Cardiac atrium fibroblast (primary cell): ENCODE measurements around the gene NFATC3. TPM values are rescaled to one million over a fixed set of nuclear protein-coding genes. Genes with fewer than 3 reads are reported as not detected.

Source experiments
- total RNA-seq: library from RNA; depleted of rRNA; stranded (reverse); fragments of >200 nt; gene quantifications from 2 replicates; pipeline ENCODE4 v1.2.3, GENCODE V29; 2015

The NFATC3 gene
- 17.5 and 20.3 TPM in 2 replicates for total RNA-seq

DNA sequence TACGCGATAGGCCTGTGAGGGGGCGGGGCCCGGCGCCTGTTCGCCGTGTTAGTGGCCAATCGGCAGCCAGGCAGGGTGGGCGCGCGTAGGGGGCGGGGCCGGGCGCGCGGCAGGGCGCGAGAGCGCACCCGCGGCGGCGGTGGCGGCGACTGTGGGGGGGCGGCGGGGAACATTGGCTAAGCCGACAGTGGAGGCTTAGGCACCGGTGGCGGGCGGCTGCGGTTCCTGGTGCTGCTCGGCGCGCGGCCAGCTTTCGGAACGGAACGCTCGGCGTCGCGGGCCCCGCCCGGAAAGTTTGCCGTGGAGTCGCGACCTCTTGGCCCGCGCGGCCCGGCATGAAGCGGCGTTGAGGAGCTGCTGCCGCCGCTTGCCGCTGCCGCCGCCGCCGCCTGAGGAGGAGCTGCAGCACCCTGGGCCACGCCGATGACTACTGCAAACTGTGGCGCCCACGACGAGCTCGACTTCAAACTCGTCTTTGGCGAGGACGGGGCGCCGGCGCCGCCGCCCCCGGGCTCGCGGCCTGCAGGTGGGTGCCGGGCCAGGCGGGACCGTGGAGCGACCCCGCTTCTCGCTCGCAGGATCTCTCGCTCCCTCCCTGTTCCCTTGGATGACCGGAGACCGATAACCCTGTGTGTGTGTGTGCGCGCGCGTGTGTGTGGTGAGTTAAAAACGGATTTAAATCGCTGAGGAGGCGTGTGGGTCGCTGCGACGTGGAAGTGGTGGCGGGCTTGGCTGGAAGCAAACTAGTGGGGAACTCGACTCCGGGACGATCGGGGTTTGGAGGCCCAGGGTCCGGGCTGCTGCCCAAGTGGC is at the start of gene NFATC3:
Gene NFATC3, plus strand, starts transcription at position 112 of the 813 bp plus-strand sequence. Its CDS starts 312 bp downstream, at position 424.

DNA sequence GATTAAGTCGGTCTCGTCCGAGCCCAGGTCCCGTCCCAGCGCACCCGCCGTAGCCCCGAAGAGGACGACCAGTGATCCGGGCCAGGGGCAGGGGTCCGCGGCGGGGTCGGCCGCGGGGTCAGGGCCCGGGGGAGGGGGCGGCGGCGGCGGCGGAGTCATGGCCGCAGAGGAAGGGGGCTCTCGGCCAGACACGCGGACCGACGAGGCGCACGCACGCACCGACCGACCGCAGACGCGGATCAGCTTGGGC is 150.6 kb downstream of the NFATC3 start, which contains the start of gene ESRP2:
Gene ESRP2, minus strand, starts transcription at position 241 of the 250 bp plus-strand sequence. Its CDS starts 82 bp downstream, at position 159.

DNA sequence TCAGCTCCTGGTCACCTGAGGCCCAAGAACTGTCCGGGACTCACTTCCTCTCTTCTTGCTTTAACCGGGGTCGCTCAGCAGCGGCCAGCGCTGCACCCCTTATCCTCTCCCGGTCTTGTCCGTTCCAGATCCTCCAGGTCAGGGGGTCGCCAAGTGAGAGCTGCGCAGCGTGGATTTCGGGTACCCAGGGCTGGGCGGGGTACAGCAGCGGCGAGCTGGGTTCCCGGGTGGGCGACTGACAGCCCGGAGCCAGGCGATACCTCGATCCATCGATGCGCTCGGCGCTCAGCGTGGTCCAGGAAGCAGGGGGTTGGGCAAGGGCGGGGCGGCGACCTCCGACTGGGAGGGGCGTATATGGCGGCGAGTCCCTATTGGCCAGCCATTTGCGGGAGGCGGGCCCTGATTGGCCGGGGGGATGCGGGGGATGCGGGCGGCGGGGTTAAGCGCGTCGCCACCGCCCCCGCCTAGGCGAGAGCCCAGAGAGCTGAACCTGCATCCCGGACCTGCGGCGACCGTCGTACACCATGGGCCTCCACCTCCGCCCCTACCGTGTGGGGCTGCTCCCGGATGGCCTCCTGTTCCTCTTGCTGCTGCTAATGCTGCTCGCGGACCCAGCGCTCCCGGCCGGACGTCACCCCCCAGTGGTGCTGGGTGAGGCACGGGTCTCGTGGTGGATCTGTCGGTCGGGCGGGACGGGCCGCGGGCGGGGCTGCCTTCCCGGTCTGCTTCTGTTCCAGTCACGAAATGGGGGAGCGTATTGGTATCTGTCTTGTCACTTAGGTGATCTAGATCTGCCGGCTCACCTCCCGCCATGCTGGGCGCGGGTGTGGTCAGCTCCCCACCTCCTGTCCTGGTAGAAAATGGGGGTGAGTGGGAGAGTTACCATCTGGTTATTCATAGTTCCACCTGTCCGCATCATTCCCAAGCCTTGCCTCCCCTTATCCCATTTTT is 160.0 kb downstream of the NFATC3 start, which contains the start of gene PLA2G15:
Gene PLA2G15, plus strand, starts transcription at position 471 of the 951 bp plus-strand sequence. Its CDS starts 54 bp downstream, at position 525.

DNA sequence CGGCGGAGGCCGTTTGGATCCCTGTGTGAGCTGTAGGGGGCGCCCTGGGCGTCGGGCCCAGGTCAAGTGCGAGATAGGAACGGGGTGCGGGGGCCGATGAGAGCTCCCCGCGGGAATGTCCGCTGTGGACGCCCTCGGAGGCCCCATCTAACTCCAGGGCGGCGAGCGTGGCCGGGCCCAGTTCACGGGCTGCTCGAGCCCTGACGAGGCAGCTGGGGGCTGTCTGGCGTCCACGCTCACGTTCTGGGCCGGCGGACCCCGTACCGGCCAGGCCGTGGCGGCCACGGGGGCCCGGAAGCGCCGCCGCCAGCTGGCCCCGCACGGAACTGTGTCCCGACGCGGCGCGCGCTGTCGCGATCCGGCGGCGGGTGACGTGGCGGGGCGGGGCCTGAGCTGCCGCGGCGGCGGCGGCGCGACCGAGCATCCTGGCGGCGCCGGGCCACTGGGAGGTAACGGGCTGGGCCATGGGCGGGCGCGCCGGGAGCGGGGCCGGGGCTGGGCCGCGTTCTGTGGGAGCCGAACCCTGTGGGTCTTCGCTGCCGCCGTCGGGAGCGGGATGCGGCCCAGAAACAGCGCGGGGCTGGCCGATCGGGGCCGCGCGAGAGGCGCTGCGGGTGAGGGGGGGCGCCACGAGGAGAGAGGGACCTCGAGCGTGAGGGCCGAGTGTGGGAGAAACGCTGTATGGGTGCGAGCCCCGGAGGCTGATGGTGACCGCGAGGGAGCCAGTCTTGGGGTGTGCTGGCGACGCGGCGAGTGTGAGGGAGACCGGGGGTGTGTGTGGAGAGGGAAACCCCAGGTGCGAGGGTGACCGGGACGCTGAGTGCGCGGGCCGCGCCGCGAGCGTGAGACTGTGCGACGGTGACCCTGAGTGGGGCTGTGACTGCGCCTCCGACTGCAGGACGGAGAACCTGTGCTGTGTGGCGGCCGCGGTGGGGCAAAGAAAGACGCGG is 179.2 kb downstream of the NFATC3 start, which contains the start of gene SLC7A6:
Gene SLC7A6, plus strand, starts transcription at position 399 of the 950 bp plus-strand sequence. CDS start 10,201 bp downstream, outside the sequence.

Other genes with a start within 250 kb of the NFATC3 start
- 15.4 and 22.6 TPM in 2 replicates for gene THAP11, start 243.1 kb upstream of the NFATC3 start, total RNA-seq
- gene NUTF2, start 238.4 kb upstream of the NFATC3 start, total RNA-seq = 96.6 and 177 TPM in 2 replicates
- gene CENPT, start 237.7 kb upstream of the NFATC3 start, total RNA-seq = 32.6 and 42.4 TPM in 2 replicates
- gene EDC4, start 212.3 kb upstream of the NFATC3 start, total RNA-seq = 27.2 and 28.3 TPM in 2 replicates
- not detected in 2 replicates for gene NRN1L, start 200.5 kb upstream of the NFATC3 start, total RNA-seq
- gene PSKH1, start 192.1 kb upstream of the NFATC3 start, total RNA-seq = 10.7 and 11.0 TPM in 2 replicates
- 0.18 and 0.81 TPM in 2 replicates for gene CTRL, start 153.5 kb upstream of the NFATC3 start, total RNA-seq
- gene PSMB10, start 148.5 kb upstream of the NFATC3 start, total RNA-seq = 40.4 and 57.8 TPM in 2 replicates
- gene LCAT, start 141.2 kb upstream of the NFATC3 start, total RNA-seq = 8.1 and 12.5 TPM in 2 replicates
- gene SLC12A4, start 116.7 kb upstream of the NFATC3 start, total RNA-seq = 46.4 and 58.3 TPM in 2 replicates
- not detected in 2 replicates for gene DPEP3, start 104.9 kb upstream of the NFATC3 start, total RNA-seq
- gene DPEP2, start 85.9 kb upstream of the NFATC3 start, total RNA-seq = not detected in 2 replicates
- gene DPEP2NB, start 69.5 kb upstream of the NFATC3 start, total RNA-seq = not detected in 2 replicates
- 3.2 and 6.3 TPM in 2 replicates for gene DDX28, start 62.1 kb upstream of the NFATC3 start, total RNA-seq
- gene DUS2, start 62.1 kb upstream of the NFATC3 start, total RNA-seq = 14.7 and 19.5 TPM in 2 replicates
- 0.36 and 1.1 TPM in 2 replicates for gene ESRP2, start 150.8 kb downstream of the NFATC3 start, total RNA-seq
- gene PLA2G15, start 160.0 kb downstream of the NFATC3 start, total RNA-seq = 12.6 and 16.0 TPM in 2 replicates
- gene SLC7A6, start 179.2 kb downstream of the NFATC3 start, total RNA-seq = 21.7 and 38.7 TPM in 2 replicates
- 4.3 and 4.7 TPM in 2 replicates for gene SLC7A6OS, start 225.6 kb downstream of the NFATC3 start, total RNA-seq
- 30.0 and 32.0 TPM in 2 replicates for gene PRMT7, start 225.6 kb downstream of the NFATC3 start, total RNA-seq